Endothelial cell of umbilical vein (primary cell): ENCODE measurements around the gene GUCA1A. TPM values are rescaled to one million over a fixed set of nuclear protein-coding genes. Genes with fewer than 3 reads are reported as not detected.

Experiments
- BruUV-seq: library from RNA; stranded (reverse); fragments of 400-500 nt; replicated peaks from 2 replicates; lab custom pipeline; 2021; lab: Mats Ljungman, UMichigan
- CTCF ChIA-PET: fragments of 300-600, 350-600 bp; sonication (Branson Sonifier 250); formaldehyde crosslinking; loops from one replicate; lab custom pipeline; 2021; ENCODE audit warnings: antibody characterized with exemption, inconsistent platforms; lab: Charles Lee
- POLR2A ChIA-PET: fragments of 300-600, 350-600 bp; sonication (Branson Sonifier 250); formaldehyde crosslinking; loops from one replicate; lab custom pipeline; 2021; ENCODE audit warnings: antibody characterized with exemption, inconsistent platforms; lab: Charles Lee
- DNase-seq: peaks from one replicate; pipeline ENCODE4 v3.0.0-alpha.2; 2011; ENCODE audit warnings: low read depth, low spot score
- FAIRE-seq: peaks from 2 replicates; lab custom pipeline; 2011; peaks lifted over from hg19 to GRCh38; lab: Jason Lieb, UNC
- H2AFZ ChIP-seq: 2 replicates; pipeline ENCODE4 v1.6.0; 2012; ENCODE audit warnings: low read depth, low read length, control low read depth, inconsistent platforms
- H3K27ac ChIP-seq: 2 replicates; pipeline ENCODE4 v1.5.1; 2011; ENCODE audit warnings: low read depth, mild to moderate bottlenecking, control low read depth, low read length, moderate library complexity; ENCODE audit not compliant: insufficient read depth
- H3K27me3 ChIP-seq, 2 experiments: 2 replicates each; pipeline versions ENCODE4 v1.6.0 to v1.6.1; 2011; ENCODE audit warnings: low read length in 2 of 2, mixed read lengths in 1 of 2; ENCODE audit not compliant: control insufficient read depth in 2 of 2, insufficient read depth in 2 of 2
- H3K36me3 ChIP-seq, 2 experiments: 2 replicates in 1 of 2; 3 replicates in 1 of 2; pipeline ENCODE4 v1.5.1; 2011; ENCODE audit warnings: low read length in 2 of 2, mild to moderate bottlenecking in 1 of 2, moderate library complexity in 1 of 2; ENCODE audit not compliant: control insufficient read depth in 2 of 2, insufficient read depth in 2 of 2; ENCODE audit errors: extremely low read depth in 1 of 2
- H3K4me1 ChIP-seq: 3 replicates; pipeline ENCODE4 v1.5.1; 2011; ENCODE audit warnings: mild to moderate bottlenecking, low read length; ENCODE audit not compliant: control insufficient read depth, insufficient read depth; ENCODE audit errors: extremely low read depth
- H3K4me2 ChIP-seq: 2 replicates; pipeline ENCODE4 v1.6.1; 2011; ENCODE audit warnings: low read length, control low read depth, mixed read lengths; ENCODE audit not compliant: insufficient read depth
- H3K4me3 ChIP-seq, 3 experiments: fragments of 200-600 bp in 1 of 3; sonication (generic), shearing (Covaris generic) in 1 of 3; replicated peaks in 1 of 3; 2 replicates each; pipeline ENCODE4 v1.5.1; 2011 to 2016; ENCODE audit warnings: control low read depth in 3 of 3, low read length in 3 of 3, mild to moderate bottlenecking in 2 of 3, inconsistent platforms in 1 of 3, low read depth in 1 of 3, moderate library complexity in 1 of 3; ENCODE audit not compliant: insufficient read depth in 1 of 3
- H3K79me2 ChIP-seq: 2 replicates; pipeline ENCODE4 v1.6.0; 2012; ENCODE audit warnings: low read length, inconsistent platforms; ENCODE audit not compliant: control insufficient read depth, insufficient read depth
- H3K9ac ChIP-seq: replicated peaks from 2 replicates; pipeline ENCODE3; 2011; ENCODE audit warnings: low read length, control low read depth; ENCODE audit not compliant: insufficient read depth; ENCODE audit errors: extremely low read depth
- H3K9me1 ChIP-seq: replicated peaks from 3 replicates; pipeline ENCODE4 v1.6.0; 2011; ENCODE audit warnings: mild to moderate bottlenecking, low read length; ENCODE audit not compliant: control insufficient read depth, insufficient read depth; ENCODE audit errors: extremely low read depth
- H3K9me3 ChIP-seq: replicated peaks from 2 replicates; pipeline ENCODE4 v1.5.1; 2012; ENCODE audit warnings: low read length, inconsistent platforms; ENCODE audit not compliant: control insufficient read depth, insufficient read depth
- H4K20me1 ChIP-seq: replicated peaks from 2 replicates; pipeline ENCODE3; 2011; ENCODE audit warnings: mild to moderate bottlenecking, low read length; ENCODE audit not compliant: control insufficient read depth, insufficient read depth; ENCODE audit errors: extremely low read depth
- EZH2 ChIP-seq: IDR thresholded peaks from 2 replicates; pipeline ENCODE4 v1.6.1; 2012; ENCODE audit warnings: borderline replicate concordance, low read depth, mild to moderate bottlenecking, moderate library complexity, low read length, inconsistent platforms; ENCODE audit not compliant: severe bottlenecking
- FOS ChIP-seq: IDR thresholded peaks from 2 replicates; pipeline ENCODE4 v1.6.1; 2011; ENCODE audit warnings: mild to moderate bottlenecking, low read length, moderate library complexity, borderline replicate concordance; ENCODE audit not compliant: insufficient read depth
- GATA2 ChIP-seq: IDR thresholded peaks from 2 replicates; pipeline ENCODE4 v1.7.0; 2011; ENCODE audit warnings: low read depth, mild to moderate bottlenecking, moderate library complexity, mixed read lengths, low read length; ENCODE audit not compliant: insufficient read length, insufficient read depth
- JUN ChIP-seq: IDR thresholded peaks from 2 replicates; pipeline ENCODE4 v1.6.1; 2011; ENCODE audit warnings: borderline replicate concordance, low read depth; ENCODE audit not compliant: insufficient read length, insufficient read depth
- MYC ChIP-seq: IDR thresholded peaks from one replicate; pipeline ENCODE4 v1.6.1; 2011; ENCODE audit warnings: mild to moderate bottlenecking, low read depth, low read length
- POLR2A ChIP-seq: IDR thresholded peaks from 2 replicates; pipeline ENCODE4 v1.6.1; 2012; ENCODE audit warnings: low read depth, mild to moderate bottlenecking, control low read depth, low read length
- POLR2AphosphoS5 ChIP-seq: IDR thresholded peaks from 2 replicates; pipeline ENCODE4 v1.6.1; 2012; ENCODE audit warnings: low read depth, mild to moderate bottlenecking, control low read depth, low read length, moderate library complexity; ENCODE audit not compliant: insufficient read depth
- dilution Hi-C: fragments of 300-500 bp; cut with MboI; formaldehyde crosslinking; loops from one replicate; pipeline ENCODE4 v1.15.0; 2019; ENCODE audit warnings: low sequenced_read_pairs; ENCODE audit not compliant: extremely low pct_ligation_motif_present
- intact Hi-C: fragments of 100-400 bp; cut with micrococcal nuclease; formaldehyde crosslinking; loops from one replicate; pipeline ENCODE4 v1.10.0; 2022
- polyA plus RNA-seq, 4 experiments: library from polyadenylated mRNA; depleted of rRNA in 3 of 4; stranded (reverse) in 3 of 4; unstranded in 1 of 4; fragments of >200 nt; gene quantifications; 2 replicates each; pipeline versions ENCODE4 v1.2.1 to v1.2.3, GENCODE V29; 2011 to 2012; ENCODE audit warnings: missing spikeins in 1 of 4
- total RNA-seq: library from RNA; stranded (reverse); gene quantifications from 2 replicates; pipeline ENCODE4 v1.2.3, GENCODE V29; 2021
- TF ChIP-seq, protein P1 (sequence below): IDR thresholded peaks from 2 replicates; pipeline ENCODE4 v1.6.1; 2011; ENCODE audit not compliant: insufficient read depth, insufficient read length
- TF ChIP-seq, protein P2 (sequence below), 2 donors: IDR thresholded peaks; 1 replicate in 1 of 2; 2 replicates in 1 of 2; pipeline ENCODE4 v1.5.1; 2011; ENCODE audit warnings: low read length in 2 of 2, mild to moderate bottlenecking in 2 of 2, moderate library complexity in 2 of 2, control low read depth in 1 of 2, inconsistent platforms in 1 of 2, low read depth in 1 of 2; ENCODE audit not compliant: insufficient read depth in 1 of 2; ENCODE audit errors: extremely low read depth in 1 of 2

The GUCA1A gene
- total and polyA plus RNA-seq, 2 donors (not counting 3 experiments of a cell fraction or from before 2014, with no cell fraction given) = 0.04 to 0.22 TPM

DNA sequence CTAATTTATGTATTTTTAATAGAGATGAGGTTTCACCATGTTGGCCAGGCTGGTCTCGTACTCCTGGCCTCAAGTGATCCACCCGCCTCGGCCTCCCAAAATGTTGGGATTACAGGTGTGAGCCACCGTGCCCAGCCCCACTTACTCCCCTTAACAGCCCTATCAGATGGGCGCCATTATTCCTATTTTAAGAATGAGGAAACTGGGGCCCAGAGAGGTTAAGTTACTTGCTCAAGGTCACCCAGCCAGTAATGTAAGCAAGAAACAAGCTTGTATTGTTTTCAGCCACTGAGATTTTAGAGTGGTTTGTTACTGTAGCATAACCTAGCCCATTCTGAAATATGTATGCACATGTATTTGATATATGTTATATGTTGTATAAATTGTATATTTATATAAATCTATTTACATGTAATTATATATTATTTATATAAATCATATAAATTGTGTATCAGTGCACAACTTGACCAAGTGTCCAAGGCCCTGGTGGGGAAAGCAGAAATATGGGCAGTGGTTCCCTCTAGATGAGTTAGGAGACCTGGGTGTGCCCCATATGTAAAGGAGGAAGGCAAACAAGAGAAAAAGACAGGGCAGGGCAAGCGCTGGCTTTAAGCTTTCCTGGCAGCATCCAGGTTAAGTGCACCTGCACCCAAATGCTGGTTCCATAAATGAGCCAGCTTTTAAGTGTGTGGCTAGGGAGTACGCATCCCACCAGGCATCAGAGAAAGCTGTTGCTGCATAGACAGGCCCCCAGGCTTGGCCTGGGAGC is 1.2 kb upstream of the GUCA1A start:
- Histone ChIP-seq H3K36me3 (no peaks in the 10 kb centered on the region), H4K20me1 (no peaks in the 10 kb centered on the region), H2AFZ (no peak overlapping the region), H3K79me2 (no peaks in the 10 kb centered on the region), H3K4me1 (no peaks in the 10 kb centered on the region), H3K4me2 (no peak overlapping the region), H3K9me3 (no peaks in the 10 kb centered on the region), H3K9ac (no peak overlapping the region), H3K27ac (no peak overlapping the region), H3K27me3 (no peaks in the 10 kb centered on the region), H3K4me3 (no peak overlapping the region), H3K9me1 (no peaks in the 10 kb centered on the region)
- dilution Hi-C loops = no loop called here
- FAIRE-seq (no peak), DNase-seq (no peak)
- ChIA-PET CTCF (interaction anchor here (0.9 kb wide), 1 partner anchor 26 kb away, joined by 4 read pairs; no protein-coding TSS in a partner anchor), POLR2A (no interaction called here)
- intact Hi-C loops = no loop called here
- BruUV-seq = no TSS peak
- TF ChIP-seq MYC = no peak
- no peak for TF ChIP-seq JUN
- no peak for TF ChIP-seq POLR2A
- TF ChIP-seq, protein P1, sequence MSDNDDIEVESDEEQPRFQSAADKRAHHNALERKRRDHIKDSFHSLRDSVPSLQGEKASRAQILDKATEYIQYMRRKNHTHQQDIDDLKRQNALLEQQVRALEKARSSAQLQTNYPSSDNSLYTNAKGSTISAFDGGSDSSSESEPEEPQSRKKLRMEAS = no peak
- TF ChIP-seq POLR2AphosphoS5 = no peak
- TF ChIP-seq, protein P2, sequence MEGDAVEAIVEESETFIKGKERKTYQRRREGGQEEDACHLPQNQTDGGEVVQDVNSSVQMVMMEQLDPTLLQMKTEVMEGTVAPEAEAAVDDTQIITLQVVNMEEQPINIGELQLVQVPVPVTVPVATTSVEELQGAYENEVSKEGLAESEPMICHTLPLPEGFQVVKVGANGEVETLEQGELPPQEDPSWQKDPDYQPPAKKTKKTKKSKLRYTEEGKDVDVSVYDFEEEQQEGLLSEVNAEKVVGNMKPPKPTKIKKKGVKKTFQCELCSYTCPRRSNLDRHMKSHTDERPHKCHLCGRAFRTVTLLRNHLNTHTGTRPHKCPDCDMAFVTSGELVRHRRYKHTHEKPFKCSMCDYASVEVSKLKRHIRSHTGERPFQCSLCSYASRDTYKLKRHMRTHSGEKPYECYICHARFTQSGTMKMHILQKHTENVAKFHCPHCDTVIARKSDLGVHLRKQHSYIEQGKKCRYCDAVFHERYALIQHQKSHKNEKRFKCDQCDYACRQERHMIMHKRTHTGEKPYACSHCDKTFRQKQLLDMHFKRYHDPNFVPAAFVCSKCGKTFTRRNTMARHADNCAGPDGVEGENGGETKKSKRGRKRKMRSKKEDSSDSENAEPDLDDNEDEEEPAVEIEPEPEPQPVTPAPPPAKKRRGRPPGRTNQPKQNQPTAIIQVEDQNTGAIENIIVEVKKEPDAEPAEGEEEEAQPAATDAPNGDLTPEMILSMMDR (IDR thresholded peaks at IDR 0.05; ENCODE audit: extremely low read depth in 1 of 2, insufficient read depth in 1 of 2, low read depth in 1 of 2, low read length in 2 of 2) = no peak
- TF ChIP-seq EZH2 = no peak
- TF ChIP-seq FOS = no peak
- TF ChIP-seq GATA2 = no peak
